IPS DF 19.7 (cell line): ENCODE data around the gene TTC7B.

Source experiments
- DNase-seq: peaks from one replicate; pipeline ENCODE4 v3.0.0-alpha.2; 2013; ENCODE audit warnings: low read depth, low spot score

The TTC7B gene

DNA sequence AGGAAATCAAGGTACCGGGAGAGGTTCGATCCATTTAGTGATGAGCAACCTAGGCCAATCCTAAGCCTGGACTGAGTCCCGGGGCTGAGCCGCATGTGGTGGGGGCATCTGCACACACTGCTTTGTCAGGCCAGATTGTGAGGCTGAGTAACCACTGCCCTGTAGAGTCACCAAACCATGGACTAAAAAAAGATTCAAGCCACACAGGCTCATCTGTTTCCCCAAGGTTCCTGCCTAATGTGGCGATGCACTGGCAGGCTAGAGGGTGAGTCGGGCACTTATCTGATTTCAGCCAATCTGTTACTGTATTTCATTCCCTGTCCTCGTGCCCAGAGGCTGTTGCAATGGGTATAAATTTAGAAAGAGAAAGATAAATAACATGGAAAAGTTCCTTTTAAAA lies 140.8 kb downstream of the TTC7B start:
- DNase-seq, result no peak

DNA sequence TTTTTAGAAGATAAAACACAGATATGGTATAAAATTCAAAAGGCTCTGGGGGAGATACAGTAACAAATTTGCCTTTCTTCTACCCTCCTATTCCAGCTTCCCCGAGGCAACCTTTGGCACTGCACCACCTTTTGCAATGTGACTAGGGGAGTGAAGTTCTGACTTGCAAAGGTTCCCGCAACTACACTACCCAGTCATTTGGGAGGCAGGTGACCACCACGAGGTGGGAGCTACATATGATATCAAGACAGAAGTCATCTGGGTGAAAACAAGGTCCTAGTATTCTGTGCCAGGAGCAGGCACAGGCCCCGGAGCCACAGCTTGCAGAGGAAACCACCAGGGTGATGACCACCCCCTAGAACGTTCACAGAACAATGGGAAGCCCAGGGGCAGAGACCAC lies 141.5 kb downstream of the TTC7B start:
- no peak for DNase-seq

DNA sequence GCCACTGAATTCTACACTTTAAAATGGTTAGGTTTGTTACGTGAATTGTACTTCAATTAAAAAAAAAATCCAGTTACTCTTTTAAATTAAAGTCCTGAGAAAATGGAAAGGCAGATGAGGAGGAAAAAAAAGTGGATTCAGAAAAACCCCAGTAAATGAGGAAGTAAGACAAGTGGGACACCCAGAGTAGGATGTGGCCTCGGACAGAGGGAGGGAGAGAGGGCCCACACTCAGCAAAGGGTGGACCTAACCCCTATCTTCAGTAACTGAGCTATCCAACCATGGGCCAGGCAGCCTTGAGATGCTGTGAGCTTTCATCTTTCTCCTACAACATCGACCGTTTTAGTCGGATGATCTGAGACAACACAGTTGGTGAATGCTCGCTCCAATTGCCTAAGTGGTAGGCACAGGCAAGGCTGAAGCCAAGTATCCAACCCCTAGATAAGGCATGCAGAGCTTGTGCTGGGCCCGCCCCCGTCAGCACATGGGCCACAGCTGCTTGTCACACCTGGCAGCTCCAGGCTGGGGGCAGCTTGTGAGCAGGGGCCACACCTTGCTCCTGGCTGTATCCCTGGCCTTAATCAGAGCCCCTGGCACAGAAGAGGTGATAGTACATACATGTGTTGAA lies 142.1 kb downstream of the TTC7B start:
- no peak for DNase-seq

DNA sequence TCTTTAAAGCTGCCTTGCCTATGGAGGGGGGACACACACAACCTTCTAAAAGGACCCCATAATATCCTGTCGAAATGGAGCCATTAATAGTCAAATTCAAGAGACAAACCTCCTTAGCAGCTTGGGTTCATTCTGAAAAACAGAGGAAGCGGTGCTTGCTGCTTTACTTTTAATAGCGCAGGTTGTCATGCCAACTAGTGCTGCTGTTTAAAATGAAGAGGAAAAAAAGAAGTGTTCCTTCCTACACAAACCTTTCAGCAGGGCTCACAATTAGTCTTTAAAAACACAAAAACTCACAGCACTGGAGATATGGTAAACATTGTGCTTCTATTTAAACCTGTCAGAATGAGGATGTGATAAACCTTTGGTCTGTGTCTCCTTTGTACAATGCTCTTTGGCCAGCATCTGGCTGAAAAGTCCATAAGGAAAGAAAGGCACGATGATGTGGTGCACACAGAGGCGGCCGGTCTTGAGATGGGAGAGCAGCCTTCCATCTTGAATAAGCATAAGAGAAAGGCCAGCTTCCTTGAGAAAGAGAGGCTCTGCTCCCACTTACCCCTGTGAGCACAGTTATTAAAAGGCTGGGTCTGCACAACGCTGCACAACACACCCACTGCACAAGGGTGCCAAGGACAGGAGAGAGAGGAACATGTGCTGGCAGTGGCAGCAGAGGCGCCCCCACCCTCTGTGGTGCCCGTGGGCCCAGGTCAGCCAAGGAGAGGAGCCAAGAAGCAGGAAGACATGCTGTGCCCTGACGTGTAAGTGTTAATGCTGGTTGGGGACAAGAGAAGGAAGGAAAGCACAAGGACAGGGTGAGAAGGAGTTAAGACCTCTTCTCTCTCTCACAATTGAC lies 144.6 kb downstream of the TTC7B start:
- DNase-seq, result no peak

DNA sequence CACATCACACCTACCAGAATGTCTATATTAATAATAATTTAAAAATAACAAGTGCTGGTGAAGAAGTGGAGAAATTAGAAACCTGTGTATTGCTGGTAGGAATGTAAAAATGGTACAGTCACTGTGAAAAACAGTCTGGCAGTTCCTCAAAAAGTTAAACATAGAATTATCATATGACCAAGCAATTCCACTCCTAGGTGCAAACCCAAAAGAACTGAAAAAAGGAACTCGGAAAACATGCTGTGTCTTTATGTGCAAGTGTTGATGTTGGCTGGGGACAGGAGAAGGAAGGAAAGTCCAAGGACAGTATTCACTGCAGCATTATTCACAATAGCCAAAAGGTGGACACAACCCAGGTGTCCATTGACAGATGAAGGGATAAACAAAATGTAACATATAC lies 146.5 kb downstream of the TTC7B start:
- no peak for DNase-seq

DNA sequence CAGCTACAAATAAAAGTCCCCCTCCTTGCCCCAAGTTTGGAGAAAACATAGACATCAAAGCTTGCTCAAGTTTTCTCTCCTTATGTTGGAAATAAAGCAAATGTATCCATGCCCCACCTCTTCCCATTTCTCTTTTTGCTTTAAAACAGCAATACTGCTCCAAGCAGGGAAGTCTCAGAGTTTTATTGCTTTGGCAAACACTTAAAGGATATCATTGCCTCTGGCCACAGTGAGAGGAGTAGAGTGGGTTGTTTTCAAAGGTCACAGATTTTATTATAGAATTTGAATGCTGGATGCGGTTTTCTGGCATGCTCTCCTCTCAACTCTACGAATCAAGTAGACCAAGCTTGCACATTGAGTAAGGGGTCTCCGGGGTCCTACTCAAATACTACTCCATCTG lies 149.7 kb downstream of the TTC7B start:
- DNase-seq, result no peak

DNA sequence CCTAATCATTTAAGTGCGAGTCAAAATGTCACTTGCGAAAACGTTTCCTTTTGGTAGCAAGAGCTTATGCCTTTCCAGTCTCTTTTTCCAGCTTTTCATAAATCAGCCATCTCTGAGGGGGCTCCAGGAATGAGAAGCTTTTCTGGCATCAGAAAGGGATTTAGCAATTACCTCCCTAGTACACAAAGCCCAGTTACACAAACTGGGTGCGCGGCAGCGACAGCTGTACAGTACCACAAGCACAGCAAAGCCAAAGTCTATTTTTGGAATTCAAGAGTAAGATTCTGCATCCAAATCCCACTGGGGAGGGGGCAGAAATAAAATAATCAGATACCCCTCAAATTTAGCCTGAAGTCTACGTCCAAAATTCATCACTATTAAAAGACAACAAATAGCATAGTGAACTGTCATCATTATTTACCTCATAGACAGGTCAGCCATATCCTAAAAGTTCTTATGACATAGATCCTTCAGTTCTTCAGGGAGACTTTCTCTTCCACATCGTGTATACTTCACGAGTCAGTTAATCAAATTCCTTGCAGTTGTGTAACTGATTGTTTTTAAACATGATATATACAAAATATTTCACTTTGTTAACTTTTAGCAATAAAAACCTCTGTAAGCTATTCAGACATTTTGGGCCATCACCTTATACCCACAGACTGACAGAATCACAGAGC lies 150.8 kb downstream of the TTC7B start:
- DNase-seq, result no peak

DNA sequence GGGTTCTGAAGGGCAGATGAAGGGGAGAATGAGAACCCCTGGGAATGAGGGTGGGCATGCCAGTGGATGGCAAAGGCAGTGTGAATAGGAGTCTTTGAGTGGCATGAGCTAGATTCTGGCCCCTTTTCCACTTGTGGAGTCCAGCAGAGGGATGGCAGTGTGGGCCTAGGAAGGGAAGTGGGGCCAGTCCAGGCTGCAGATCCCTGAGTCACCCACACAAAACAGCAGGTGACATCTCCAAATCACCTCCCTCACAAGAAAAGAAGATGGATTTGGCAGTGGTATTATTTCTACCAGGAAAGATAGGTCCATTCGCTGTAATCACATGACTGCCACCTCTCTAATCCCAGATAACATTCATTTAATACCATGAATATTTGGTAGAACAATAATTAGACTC lies 151.3 kb downstream of the TTC7B start:
- DNase-seq, result no peak

DNA sequence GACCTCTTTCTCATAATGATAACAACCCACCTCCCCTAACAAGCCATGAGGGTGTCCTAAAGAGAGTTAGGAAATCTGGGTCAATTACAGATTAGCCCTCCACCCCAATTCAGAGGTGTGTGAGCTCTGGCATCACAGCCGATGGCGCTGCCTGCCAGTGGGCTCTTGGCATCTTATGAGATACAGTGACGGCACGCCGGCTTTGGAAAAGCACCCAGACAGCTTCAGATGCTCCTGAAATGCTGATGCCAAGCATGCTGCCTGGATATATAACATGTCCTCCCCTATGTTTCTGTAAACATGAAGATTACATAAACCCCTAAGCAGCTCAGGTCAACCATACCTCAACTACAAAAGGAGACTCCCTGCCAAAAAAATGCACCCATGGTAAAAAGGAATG lies 152.6 kb downstream of the TTC7B start:
- no peak for DNase-seq

DNA sequence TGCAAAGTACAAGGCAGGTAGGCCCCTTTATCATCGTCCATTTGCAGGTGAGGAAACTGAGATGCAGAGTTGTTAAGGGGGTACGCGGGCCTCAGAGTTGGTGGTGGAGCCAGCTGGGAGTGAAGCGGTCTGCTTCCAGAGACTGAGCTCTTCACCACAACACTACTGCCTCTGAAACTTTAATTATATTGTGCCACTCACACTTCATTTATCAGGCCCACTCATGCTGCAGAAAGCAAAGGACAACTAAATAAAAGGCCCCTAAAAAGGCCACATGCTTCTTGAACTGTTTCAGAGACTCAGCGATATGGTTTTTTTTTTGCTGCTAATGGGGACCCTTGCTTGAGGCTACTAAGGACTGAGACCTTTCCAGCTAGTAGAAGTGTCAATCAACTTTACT lies 153.1 kb downstream of the TTC7B start:
- no peak for DNase-seq

DNA sequence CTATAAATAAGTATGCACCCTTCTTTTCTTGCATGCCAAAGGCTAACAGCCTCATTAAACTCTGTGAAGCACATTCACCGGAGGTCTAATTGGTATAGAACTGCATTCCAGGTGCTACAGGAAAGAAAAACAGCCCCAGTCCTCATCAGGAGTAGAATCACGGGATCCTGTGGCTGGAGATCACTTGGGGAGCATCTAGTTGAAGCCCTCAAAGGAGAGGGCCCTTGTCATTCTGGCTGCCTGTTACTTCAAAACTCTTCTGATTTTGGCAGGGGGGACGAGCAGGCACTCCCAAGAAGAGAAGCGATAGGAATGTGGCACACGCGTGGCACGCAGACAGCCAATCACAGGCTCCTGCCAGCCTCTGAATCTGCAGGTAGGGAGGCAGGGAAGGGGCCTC lies 154.4 kb downstream of the TTC7B start:
- DNase-seq, result no peak

DNA sequence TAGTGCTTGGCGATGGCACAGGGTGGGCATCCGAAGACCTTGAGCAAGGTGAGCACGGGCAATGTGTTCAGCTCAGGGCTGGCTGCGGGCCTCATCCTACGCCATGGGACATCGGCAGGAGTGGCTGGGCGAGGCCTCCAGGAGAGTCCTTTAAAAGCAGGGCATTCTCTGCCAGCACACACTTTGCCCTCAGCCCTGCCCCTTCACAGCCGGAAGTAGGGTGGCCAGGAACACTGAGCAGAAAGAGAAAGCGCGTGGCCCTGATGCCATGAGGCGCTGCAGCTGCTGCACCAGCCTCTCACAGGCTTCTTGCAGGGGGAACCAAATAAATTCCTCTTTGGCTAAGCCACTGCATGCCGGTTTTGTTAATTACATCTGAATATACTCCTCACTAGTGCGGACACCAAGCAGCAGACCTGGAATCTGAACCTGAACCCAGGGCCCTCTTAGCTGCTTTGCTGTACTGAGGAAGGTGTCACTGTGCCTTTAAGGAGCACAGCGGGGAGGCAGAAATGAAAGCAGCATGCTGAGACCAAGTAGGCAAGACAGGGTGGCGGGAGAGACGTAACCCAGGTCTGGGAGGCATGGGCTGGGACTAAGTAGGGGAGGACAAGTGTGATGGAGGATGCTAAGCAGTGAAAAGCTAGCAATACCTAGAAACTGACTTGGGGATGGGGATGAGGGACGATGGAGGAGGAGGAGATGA lies 155.2 kb downstream of the TTC7B start:
- DNase-seq, result no peak

DNA sequence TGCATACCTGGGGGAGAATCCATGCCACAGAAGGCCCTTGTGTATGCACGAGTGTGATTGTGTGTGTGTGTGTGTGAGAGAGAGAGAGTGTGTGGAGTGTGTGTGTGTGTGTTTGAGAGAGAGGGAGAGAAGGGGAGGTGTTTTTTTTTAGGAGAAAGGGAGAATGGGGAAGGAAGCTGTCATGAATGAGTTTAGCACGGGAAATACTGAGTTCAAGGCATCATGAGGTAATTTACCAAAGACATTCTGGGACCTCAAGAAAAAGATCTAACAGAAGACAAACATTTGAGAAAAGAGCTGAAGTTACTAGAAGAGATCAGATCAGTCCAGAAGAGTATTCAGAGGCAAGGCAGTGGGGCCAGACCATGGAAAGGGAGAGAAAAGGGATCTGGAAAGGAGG lies 157.1 kb downstream of the TTC7B start:
- DNase-seq, result no peak

DNA sequence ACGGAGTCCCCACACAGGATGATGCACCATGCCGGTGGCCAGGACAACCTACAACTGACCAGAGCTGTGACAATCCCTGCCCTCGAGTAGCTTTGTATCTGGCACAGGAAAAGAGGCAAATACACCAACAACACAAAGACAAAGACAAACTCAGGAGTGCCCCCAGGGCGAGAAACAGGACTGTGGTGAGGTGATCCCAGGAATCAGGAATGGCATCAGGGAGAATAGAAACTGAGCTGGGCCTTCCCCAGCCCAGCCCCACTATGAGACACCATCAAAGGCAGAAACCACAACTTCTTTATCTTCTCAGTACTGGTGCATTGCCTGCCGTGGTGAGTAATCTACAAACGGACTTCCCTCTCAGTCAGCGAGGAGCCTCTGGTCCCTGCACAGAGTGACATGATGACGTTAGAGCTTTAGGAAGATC lies 157.7 kb downstream of the TTC7B start:
- DNase-seq, result no peak

DNA sequence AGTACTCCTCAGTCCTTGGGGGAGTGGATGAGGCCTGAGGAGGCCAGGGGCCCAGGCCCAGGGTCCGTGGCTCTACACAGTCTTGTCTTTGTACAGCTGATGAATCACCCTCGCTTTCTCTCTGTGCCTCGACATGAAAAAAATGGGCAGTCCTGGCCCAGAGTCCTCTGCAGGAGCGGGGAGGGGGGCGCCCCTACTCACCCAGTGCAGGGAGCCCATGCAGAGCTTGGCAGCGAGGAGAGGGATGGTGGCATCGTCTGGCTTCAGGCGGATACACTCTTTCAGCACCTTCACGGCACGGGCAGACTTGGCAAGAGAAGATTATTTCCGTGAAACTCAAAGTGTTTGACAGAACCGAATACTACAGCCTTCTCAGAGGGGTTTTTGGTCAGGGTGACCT lies 159.3 kb downstream of the TTC7B start:
- no peak for DNase-seq

DNA sequence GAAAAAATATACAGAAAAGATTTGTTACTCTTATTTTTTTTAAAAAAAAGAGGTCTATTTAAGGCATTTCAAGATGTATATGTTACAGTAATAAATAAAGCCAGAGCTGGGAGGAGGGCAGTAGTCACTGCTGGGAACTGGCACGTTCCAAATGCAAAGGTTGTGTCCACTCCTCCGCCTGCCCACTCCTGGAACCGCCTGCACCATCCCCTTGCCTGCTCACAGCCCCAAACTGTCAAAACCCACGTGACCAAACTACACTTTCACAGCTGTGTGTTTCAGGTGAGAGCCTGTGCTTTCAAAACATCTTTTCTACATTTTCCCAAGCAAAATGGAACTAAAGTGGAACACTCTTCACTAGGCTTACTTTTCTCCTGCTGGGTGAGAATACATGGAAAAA lies 160.4 kb downstream of the TTC7B start:
- no peak for DNase-seq

DNA sequence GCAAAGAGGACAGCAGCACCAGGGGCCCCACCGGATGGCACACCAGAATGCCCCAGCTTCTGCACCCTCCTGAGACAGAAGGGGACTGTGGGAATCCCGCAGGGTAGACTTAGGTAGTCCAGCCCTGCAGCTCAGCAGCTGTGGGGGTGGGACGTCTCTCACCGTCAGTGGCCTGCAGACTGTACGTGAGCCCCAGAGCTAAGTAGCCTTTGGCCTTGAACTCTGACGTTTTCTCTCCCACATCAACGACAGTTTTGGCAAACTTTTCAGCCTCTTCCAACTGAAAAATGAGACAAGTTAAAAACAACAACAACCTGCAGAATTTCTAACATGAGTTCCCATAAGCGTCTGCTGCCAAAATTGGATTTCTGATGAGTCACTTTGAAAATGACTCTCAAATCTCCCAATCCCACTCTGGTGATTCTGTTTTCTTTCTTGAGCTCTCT lies 161.4 kb downstream of the TTC7B start:
- no peak for DNase-seq

DNA sequence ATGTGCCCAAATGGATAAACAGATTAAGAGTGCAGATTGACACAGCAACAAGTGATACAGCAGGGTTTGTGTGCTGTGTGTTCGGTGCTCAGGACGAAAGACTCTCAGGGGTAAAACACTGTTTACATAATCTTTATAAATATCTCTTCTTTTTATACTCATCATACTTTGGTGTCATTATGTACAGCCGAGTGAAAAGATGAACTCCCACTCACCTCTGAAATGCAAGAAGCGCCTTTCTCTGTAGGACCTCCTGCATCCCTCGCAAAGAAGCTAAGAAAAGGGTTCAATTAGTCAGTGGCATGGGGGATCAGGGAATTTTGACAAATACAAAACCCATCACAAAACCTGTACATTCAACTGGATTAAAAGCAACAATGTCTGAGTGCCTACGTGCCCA lies 163.6 kb downstream of the TTC7B start:
- DNase-seq, result no peak

DNA sequence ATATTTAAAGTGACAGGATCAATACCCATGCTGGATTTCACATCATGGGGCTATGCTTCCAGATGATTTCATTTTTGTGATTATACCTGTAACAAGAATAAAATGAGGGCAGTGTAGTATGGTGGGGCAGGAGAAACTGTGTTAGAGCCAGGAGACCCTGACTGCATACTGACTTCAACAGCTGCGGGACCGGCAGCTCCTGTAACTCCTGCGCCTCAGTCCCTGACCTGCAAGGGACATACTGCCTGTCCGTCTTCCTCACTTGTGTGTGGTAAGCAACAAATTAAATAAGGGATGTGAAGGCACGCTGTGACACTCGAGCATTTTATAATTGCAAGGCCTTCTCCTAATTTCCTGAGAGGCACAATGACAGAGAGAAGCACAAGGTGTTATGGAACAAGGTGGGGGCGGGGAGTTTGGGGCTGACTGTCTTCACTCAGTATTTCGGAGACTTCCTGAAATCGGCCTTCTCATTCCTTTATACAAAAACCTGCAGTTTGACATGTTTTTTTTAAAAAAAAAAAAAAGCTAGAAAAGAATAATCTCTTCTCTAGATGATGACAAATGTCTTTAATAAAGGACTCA lies 164.2 kb downstream of the TTC7B start:
- no peak for DNase-seq

DNA sequence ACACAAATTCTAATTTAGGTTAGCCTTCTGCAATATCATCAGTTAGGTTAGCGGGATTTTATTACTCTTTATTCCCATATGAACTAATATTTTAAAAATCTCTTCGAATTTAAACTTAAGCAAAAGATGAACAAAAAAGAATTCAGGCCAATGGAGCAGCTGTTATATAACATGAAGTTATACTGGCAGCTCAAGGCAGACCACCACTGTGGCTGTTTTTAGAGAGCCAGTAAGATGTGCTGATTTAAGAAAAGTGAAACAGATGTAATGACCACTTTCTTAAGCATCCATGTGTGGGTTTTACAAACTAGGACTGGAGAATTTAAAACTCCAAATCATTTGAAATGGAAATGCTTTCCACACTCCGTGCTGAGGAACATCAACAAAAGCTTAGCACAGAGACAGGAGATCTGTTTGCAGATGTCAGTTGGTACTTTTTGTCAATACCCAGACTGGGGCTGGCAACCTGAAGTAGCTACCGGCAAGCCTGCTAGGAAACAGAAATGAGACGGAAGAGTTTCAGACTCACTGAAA lies 164.9 kb downstream of the TTC7B start:
- no peak for DNase-seq

DNA sequence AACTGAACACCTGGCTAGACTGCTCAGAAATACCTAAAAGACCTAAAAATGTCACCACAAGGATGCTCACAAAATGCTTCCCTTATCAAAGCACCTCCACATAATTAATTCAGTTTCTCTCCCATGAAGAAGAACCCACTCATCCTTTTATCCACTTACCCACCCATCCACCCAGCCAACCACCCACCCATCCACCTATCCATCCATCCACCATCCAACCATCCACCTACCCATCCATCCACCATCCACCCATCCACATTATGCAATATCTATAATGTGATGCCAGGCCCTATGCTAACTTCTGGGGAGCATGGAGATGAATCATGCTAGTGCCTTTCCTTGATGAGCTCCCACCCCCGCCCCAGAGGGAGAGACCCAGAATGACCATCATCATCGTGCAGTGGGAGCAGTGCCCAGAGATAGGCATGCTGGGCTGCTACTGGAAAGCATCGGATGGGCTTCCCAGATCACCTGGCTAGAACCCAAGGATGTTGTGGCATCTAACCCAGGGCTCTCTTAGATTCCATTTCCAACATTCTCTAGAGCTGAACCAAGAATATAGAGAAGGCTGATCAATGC lies 166.6 kb downstream of the TTC7B start:
- no peak for DNase-seq
